Measurements from ENCODE around the gene ERICH3. TPM values are rescaled to one million over a fixed set of nuclear protein-coding genes. Genes with fewer than 3 reads are reported as not detected.
A peak's percentile ranks its signal among the peaks of the same experiment; 100 is the strongest.

Gene ERICH3
- total RNA-seq, 1 donor: not detected

- TF ChIP-seq, protein P1, sequence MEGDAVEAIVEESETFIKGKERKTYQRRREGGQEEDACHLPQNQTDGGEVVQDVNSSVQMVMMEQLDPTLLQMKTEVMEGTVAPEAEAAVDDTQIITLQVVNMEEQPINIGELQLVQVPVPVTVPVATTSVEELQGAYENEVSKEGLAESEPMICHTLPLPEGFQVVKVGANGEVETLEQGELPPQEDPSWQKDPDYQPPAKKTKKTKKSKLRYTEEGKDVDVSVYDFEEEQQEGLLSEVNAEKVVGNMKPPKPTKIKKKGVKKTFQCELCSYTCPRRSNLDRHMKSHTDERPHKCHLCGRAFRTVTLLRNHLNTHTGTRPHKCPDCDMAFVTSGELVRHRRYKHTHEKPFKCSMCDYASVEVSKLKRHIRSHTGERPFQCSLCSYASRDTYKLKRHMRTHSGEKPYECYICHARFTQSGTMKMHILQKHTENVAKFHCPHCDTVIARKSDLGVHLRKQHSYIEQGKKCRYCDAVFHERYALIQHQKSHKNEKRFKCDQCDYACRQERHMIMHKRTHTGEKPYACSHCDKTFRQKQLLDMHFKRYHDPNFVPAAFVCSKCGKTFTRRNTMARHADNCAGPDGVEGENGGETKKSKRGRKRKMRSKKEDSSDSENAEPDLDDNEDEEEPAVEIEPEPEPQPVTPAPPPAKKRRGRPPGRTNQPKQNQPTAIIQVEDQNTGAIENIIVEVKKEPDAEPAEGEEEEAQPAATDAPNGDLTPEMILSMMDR (IDR thresholded peaks at IDR 0.05; ENCODE audit: insufficient read depth, low read length): no peak
- no peak for DNase-seq (ENCODE audit: low read depth)
- H3K4me3 ChIP-seq (ENCODE audit: low read depth, low read length): no peak overlapping the region
Observed at GRCh38 chr1:74654708-74655107, 18.9 kb downstream of the ERICH3 start.

GRCh38 chr1:74652711-74653139 lies 20.9 kb downstream of the ERICH3 start:
- TF ChIP-seq, protein P1 (IDR thresholded peaks at IDR 0.05; ENCODE audit: insufficient read depth, low read length): no peak
- DNase-seq (ENCODE audit: low read depth): peak; percentile 15
- H3K4me3 ChIP-seq (ENCODE audit: low read depth, low read length): no peak overlapping the region

DNA sequence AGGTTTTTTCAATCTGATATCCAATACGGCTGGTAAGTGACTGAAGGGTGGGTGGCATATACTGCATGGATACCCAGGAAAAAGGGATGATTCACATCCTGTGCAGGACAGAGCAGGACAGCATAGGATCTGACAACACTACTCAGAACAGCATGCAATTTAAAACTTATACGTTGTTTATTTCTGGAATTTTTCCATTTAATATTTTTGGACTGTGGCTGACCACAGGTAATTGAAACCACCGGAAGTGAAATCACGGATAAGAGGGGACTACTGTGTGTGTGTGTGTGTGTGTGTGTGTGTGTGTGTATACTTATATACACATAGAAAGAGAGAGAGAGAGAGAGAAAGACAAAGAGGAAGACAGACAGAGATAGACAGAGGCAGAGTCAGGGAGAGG lies 23.0 kb downstream of the ERICH3 start:
- TF ChIP-seq, protein P1 (IDR thresholded peaks at IDR 0.05; ENCODE audit: insufficient read depth, low read length): no peak
- DNase-seq (ENCODE audit: low read depth): no peak
- no peak overlapping the region for H3K4me3 ChIP-seq (ENCODE audit: low read depth, low read length)

- no peak overlapping the region for H3K4me3 ChIP-seq (ENCODE audit: low read depth, low read length)
- no peak for DNase-seq (ENCODE audit: low read depth)
Observed at GRCh38 chr1:74641876-74642275, 31.7 kb downstream of the ERICH3 start.

DNA sequence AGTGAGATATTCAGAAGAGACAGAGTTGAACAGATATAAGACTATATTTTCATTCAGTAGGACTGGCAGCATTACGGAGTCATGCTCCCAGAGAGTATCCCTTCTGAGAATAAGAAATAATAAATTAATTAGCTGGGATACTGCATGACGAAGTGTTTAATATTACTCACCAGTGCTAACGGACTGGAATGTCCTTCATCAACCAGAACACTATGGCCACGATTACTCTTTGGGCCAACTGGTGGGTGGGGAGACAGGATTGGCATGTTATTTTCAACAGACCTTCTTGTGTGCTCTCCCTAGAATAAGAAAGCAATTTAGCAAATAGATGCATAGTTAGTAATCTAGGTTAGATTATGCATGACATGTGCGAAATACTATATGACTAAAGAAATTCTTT lies 32.4 kb downstream of the ERICH3 start:
- TF ChIP-seq, protein P1 (IDR thresholded peaks at IDR 0.05; ENCODE audit: insufficient read depth, low read length): no peak
- no peak overlapping the region for H3K4me3 ChIP-seq (ENCODE audit: low read depth, low read length)
- no peak for DNase-seq (ENCODE audit: low read depth)

More at GRCh38 chr1:74641876-74642275, 31.7 kb downstream of the ERICH3 start:
- TF ChIP-seq, protein P1 (IDR thresholded peaks at IDR 0.05; ENCODE audit: insufficient read depth, low read length): no peak

GRCh38 chr1:74637296-74637695 lies 36.3 kb downstream of the ERICH3 start:
- no peak for DNase-seq (ENCODE audit: low read depth)
- H3K4me3 ChIP-seq (ENCODE audit: low read depth, low read length): no peak overlapping the region
- TF ChIP-seq, protein P1 (IDR thresholded peaks at IDR 0.05; ENCODE audit: insufficient read depth, low read length): no peak

GRCh38 chr1:74629283-74629682 lies 44.3 kb downstream of the ERICH3 start:
- H3K4me3 ChIP-seq (ENCODE audit: low read depth, low read length): no peak overlapping the region
- no peak for DNase-seq (ENCODE audit: low read depth)
- TF ChIP-seq, protein P1 (IDR thresholded peaks at IDR 0.05; ENCODE audit: insufficient read depth, low read length): no peak

Data from fibroblast of the aortic adventitia (primary cell).